ENCODE results near the gene ECSCR. TPM values are rescaled to one million over a fixed set of nuclear protein-coding genes. Genes with fewer than 3 reads are reported as not detected.
"Not testable (repeated sequence)": the region's sequence is repeated elsewhere in the genome, so short reads cannot be mapped to it uniquely, and the experiment has no call there.

ECSCR gene, protein sequence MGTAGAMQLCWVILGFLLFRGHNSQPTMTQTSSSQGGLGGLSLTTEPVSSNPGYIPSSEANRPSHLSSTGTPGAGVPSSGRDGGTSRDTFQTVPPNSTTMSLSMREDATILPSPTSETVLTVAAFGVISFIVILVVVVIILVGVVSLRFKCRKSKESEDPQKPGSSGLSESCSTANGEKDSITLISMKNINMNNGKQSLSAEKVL
- total RNA-seq, result 10 to 100 TPM; 12.8 to 41.0 (median 25.9) TPM

DNA sequence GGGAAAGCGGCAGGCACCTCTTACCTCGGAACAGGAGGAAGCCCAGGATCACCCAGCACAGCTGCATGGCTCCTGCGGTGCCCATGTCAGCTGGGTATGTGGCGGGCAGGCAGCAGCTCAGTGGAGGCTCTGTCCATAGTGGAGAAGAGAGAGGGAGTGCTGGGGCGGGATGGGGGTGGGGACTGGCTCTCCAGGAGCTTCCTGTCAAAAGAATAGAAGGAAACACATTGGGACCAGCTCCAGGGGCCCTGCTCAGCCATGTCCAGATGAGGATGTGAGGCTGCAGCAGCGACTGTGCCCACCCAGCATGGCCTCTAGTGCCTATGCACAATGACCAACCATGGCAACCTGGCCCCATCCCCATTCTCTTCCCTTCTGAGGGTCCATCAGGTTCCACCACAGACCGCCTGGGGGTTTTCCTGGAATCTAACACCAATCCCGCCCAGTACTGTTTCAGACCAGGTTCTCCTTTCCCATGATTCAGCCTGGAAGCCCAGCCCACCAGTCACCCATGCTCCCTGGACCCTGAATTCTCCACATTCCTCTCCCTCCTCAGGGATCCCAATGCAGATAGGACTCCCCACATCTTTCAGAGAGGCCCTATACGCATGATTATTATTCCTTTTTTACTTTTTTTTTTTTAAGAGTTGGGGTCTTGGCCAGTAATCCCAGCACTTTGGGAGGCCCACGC lies at the start of gene ECSCR:
Gene ECSCR (minus strand): TSS at position 158 of the 691 bp plus-strand sequence. CDS start 73 bp downstream, at position 85.
- no peak for DNase-seq (ENCODE audit: low spot score in 2 of 2)
- peak within 1 kb of the TSS in 1 of 4 donors; percentile 12 for H3K4me3 ChIP-seq
- no peaks in the 10 kb centered on the region for H3K36me3 ChIP-seq
- H3K27me3 ChIP-seq, result no peaks in the 10 kb centered on the region
- H3K9me3 ChIP-seq, result no peaks in the 10 kb centered on the region
- 75 to 79% methylated on average over 10 of the region's 10 CpGs for WGBS, 2 donors
- TF ChIP-seq POLR2A (IDR thresholded peaks at IDR 0.05), result no peak
- TF ChIP-seq, protein P1, sequence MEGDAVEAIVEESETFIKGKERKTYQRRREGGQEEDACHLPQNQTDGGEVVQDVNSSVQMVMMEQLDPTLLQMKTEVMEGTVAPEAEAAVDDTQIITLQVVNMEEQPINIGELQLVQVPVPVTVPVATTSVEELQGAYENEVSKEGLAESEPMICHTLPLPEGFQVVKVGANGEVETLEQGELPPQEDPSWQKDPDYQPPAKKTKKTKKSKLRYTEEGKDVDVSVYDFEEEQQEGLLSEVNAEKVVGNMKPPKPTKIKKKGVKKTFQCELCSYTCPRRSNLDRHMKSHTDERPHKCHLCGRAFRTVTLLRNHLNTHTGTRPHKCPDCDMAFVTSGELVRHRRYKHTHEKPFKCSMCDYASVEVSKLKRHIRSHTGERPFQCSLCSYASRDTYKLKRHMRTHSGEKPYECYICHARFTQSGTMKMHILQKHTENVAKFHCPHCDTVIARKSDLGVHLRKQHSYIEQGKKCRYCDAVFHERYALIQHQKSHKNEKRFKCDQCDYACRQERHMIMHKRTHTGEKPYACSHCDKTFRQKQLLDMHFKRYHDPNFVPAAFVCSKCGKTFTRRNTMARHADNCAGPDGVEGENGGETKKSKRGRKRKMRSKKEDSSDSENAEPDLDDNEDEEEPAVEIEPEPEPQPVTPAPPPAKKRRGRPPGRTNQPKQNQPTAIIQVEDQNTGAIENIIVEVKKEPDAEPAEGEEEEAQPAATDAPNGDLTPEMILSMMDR (IDR thresholded peaks at IDR 0.05), result no peak
- no peak for TF ChIP-seq EP300 (IDR thresholded peaks at IDR 0.05)
- H3K4me1 ChIP-seq, result peaks cover 0 to 6% (median 0%) of the 10 kb centered on the region in 4 donors
- H3K27ac ChIP-seq, result peak within 1 kb of the TSS in 3 of 4 donors; percentile 34 to 76 (median 43)

DNA sequence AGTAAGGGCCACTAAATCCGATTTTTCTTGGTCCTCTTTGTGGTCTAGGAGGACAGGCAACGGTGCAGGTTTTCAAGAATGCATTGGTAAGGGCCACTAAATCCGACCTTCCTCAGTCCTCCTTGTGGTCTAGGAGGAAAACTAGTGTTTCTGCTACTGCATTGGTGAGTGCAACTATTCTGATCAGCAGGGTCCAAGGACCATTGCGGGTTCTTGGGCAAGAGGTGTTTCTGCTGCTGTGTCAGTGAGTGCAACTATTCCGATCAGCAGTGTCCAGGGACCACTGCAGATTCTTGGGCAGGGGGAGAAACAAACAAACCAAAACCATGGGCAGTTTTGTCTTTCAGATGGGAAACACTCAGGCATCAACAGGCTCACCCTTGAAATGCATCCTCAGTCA lies 42.2 kb upstream of the ECSCR start:
- not testable (repeated sequence) for H3K27me3 ChIP-seq; H3K36me3 ChIP-seq; H3K4me3 ChIP-seq; DNase-seq (ENCODE audit: low spot score in 2 of 2); H3K27ac ChIP-seq; H3K9me3 ChIP-seq; H3K4me1 ChIP-seq
- 71 to 81% methylated on average over 5 of the region's 5 CpGs for WGBS, 2 donors

DNA sequence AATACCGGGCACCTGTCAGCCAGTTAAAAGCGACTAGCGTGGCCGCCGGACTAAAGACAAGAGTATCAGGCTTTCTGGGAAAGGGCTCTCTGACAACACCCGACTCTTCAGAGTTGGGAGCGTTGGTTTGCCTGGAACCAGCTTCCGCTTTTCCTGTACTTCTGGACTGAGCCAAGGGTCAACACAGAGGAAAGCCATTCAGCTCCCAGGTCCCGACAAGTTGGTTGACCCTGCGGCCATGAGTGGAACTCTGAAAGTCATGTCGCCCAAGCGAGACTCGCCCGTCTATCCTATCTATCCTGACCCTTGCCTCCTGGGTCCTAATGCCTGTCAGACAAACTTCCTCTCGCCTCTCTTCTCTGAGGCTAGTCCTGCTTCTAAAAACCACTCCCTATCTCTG lies 41.3 kb upstream of the ECSCR start:
- H3K4me1 ChIP-seq; H3K36me3 ChIP-seq; DNase-seq (ENCODE audit: low spot score in 2 of 2); H3K27me3 ChIP-seq; H3K4me3 ChIP-seq; H3K27ac ChIP-seq; H3K9me3 ChIP-seq: not testable (repeated sequence)
- WGBS, 2 donors, result 71 to 86% methylated on average over 15 of the region's 15 CpGs

DNA sequence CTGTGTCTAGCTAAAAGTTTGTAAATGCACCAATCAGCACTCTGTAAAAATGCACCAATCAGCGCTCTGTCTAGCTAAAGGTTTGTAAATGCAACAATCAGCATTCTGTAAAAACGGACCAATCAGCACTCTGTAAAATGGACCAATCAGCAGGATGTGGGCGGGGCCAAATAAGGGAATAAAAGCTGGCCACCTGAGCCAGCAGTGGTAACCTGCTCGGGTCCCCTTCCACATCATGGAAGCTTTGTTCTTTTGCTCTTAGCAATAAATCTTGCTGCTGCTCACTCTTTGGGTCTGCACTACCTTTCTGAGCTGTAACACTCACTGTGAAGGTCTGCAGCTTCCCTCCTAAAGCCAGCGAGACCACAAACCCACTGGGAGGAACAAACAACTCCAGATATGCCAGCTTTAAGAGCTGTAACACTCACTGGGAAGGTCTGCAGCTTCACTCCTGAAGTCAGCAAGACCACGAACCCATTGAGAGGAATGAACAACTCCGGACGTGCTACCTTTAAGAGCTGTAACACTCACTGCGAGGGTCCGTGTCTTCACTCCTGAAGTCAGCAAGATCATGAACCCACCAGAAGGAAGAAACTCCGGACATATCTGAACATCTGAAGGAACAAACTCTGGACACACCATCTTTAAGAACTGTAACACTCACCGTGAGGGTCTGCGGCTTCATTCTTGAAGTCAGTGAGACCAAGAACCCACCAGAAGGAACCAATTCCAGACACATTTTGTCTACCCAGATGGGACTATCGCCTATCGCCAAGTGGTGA lies 40.7 kb upstream of the ECSCR start:
- H3K27me3 ChIP-seq; H3K4me1 ChIP-seq; H3K36me3 ChIP-seq; H3K4me3 ChIP-seq; H3K9me3 ChIP-seq; DNase-seq (ENCODE audit: low spot score in 2 of 2); H3K27ac ChIP-seq: not testable (repeated sequence)
- WGBS, 2 donors, result 90 to 91% methylated on average over 15 of the region's 15 CpGs

DNA sequence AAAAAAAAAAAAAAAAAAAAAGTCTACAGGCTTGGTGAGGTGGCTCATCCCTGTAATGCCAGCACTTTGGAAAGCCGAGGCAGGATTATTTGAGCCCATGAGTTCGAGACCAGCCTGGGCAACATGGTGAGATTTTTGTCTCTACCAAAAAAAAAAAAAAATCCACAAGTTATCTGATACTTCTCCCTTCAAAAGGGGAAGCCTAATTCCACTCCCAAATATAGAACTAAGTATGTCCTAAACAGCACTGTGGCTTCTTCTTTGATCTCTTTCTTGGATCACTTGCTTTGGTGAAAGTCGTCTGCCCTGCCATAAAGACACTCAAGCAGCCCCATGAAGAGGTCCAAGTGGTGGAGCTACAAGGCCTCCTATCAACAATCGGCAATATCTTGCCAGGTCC lies 38.8 kb upstream of the ECSCR start:
- Histone ChIP-seq H3K36me3 (no peaks in the 10 kb centered on the region), H3K4me3 (no peak overlapping the region), H3K4me1 (no peaks in the 10 kb centered on the region), H3K9me3 (no peaks in the 10 kb centered on the region), H3K27me3 (no peaks in the 10 kb centered on the region), H3K27ac (no peak overlapping the region)
- no peak for DNase-seq (ENCODE audit: low spot score in 2 of 2)
- 77 to 86% methylated on average over 4 of the region's 4 CpGs for WGBS, 2 donors
- TF ChIP-seq EP300 (IDR thresholded peaks at IDR 0.05) (no peak), POLR2A (IDR thresholded peaks at IDR 0.05) (no peak)
- TF ChIP-seq, protein P1 (IDR thresholded peaks at IDR 0.05), result no peak

DNA sequence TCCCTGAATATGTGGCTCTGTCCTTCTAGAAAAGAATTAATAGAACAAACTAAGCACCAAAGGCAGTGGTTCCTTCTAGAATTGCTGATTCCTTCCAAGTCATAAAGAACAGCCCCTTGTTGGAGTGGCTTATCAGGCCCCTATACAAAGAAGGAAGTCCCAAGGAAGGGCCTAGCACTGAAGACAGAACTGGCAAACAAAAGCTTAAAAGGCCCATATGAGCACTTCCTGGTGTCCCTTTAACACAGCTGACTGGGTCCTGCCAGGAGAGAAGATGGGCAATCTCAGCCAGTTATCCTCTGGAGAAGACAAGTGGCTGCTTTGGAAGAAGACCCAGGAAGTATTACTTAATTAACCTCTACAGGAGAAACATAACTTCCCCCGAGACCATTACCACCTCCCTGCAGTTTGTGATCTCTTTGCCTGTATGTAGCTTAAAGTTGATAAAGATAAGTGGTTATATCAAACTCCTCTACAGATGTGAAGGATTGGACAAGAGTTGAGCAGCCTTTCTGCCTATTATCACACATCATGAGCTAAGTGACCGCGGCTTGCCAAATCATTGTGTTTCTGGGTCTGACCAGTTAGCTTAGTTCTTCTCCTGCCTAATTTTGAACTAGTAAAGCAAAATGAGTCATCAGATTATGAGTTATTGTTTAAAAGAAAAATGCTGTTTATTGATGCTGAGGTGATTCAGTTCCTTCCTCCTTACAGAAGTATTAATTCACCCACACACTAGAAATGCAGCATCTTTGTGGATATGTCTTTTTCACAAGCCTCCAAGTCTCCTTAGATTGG lies 33.3 kb upstream of the ECSCR start:
- WGBS, 2 donors, result 91 to 94% methylated on average over 3 of the region's 3 CpGs
- DNase-seq (ENCODE audit: low spot score in 2 of 2), result no peak
- H3K27ac ChIP-seq, result peak overlapping the region in 1 of 4 donors; percentile 66
- no peaks in the 10 kb centered on the region for H3K36me3 ChIP-seq
- H3K27me3 ChIP-seq, result no peaks in the 10 kb centered on the region
- H3K4me1 ChIP-seq, result peaks cover 0 to 17% (median 0%) of the 10 kb centered on the region in 4 donors
- no peak overlapping the region for H3K4me3 ChIP-seq
- TF ChIP-seq POLR2A (IDR thresholded peaks at IDR 0.05) (no peak), EP300 (IDR thresholded peaks at IDR 0.05) (no peak)
- TF ChIP-seq, protein P1 (IDR thresholded peaks at IDR 0.05), result no peak
- H3K9me3 ChIP-seq, result no peaks in the 10 kb centered on the region

Measured in tibial nerve (tissue), 4 donors.